GM06990 (cell line): ENCODE results near the gene KRTAP6-2.

ENCODE experiments used
- DNase-seq: peaks from one replicate; pipeline ENCODE4 v3.0.0-alpha.2; 2011; ENCODE audit not compliant: insufficient read length; ENCODE audit errors: extremely low read depth
- H3K27me3 ChIP-seq: replicated peaks from 2 replicates; pipeline ENCODE4 v1.6.0; 2011; ENCODE audit warnings: low read length; ENCODE audit not compliant: control insufficient read depth, insufficient read depth
- H3K36me3 ChIP-seq: 2 replicates; pipeline ENCODE4 v1.5.1; 2011; ENCODE audit warnings: low read length; ENCODE audit not compliant: control insufficient read depth, insufficient read depth
- H3K4me3 ChIP-seq: replicated peaks from 2 replicates; pipeline ENCODE4 v1.5.1; 2011; ENCODE audit warnings: low read depth, mild to moderate bottlenecking, control low read depth, low read length
- TF ChIP-seq, protein P1 (sequence below): IDR thresholded peaks from 2 replicates; pipeline ENCODE4 v1.5.1; 2011; ENCODE audit warnings: low read length, control low read depth, mild to moderate bottlenecking, inconsistent platforms; ENCODE audit not compliant: insufficient read depth, poor library complexity, severe bottlenecking

KRTAP6-2 gene

DNA sequence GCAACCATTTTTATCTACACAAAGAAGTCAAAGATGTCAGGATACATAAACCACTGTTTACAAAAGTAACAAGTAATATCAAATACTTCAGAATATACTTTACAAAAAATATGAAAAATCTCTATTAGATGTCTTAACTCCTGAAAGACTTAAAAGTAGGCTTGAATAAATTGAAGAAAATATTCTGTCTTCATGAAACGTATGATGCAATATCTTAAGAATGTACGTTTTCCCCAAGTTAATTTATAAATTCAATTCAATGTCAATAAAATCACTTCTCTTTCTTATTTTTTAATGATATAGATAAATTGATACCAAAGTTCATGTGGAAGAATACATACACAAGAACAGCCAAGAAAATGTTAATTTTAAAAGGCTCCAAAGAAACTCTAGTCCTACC is 43.6 kb downstream of the KRTAP6-2 start:
- Histone ChIP-seq H3K4me3 (no peak overlapping the region), H3K36me3 (no peaks in the 10 kb centered on the region), H3K27me3 (no peaks in the 10 kb centered on the region)
- no peak for DNase-seq
- TF ChIP-seq, protein P1, sequence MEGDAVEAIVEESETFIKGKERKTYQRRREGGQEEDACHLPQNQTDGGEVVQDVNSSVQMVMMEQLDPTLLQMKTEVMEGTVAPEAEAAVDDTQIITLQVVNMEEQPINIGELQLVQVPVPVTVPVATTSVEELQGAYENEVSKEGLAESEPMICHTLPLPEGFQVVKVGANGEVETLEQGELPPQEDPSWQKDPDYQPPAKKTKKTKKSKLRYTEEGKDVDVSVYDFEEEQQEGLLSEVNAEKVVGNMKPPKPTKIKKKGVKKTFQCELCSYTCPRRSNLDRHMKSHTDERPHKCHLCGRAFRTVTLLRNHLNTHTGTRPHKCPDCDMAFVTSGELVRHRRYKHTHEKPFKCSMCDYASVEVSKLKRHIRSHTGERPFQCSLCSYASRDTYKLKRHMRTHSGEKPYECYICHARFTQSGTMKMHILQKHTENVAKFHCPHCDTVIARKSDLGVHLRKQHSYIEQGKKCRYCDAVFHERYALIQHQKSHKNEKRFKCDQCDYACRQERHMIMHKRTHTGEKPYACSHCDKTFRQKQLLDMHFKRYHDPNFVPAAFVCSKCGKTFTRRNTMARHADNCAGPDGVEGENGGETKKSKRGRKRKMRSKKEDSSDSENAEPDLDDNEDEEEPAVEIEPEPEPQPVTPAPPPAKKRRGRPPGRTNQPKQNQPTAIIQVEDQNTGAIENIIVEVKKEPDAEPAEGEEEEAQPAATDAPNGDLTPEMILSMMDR: no peak

DNA sequence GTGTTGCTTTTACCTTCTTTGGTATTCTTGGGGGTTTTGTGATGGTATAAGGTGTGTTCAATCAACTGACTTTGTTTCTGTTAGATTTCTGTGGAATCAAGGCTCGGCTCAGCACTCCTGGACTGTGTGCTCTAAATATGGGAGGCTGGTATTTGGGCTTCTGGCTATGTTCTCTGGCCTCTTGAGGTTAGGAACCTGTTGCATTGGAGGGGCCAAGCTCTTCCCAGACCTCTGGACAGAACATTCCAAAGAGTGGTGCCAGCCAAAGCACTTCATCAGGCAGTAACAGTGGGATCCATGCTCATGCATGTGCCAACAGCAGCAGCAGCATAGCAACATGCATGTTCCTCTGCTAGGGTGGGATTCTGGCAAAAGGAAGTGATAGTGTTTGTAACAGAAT is 45.9 kb downstream of the KRTAP6-2 start:
- no peaks in the 10 kb centered on the region for H3K27me3 ChIP-seq

More for the DNA sequence above, 45.9 kb downstream of the KRTAP6-2 start:
- Histone ChIP-seq H3K4me3 (no peak overlapping the region), H3K36me3 (no peaks in the 10 kb centered on the region)
- DNase-seq: no peak
- TF ChIP-seq, protein P1: no peak
